Activated gamma-delta T cell treated with Interleukin-2 at 50 U/mL for 16 hours (primary cell): ENCODE results near the gene SCN4B.
"Not testable (repeated sequence)": the region's sequence is repeated elsewhere in the genome, so short reads cannot be mapped to it uniquely, and the experiment has no call there.

Experiments used
- DNase-seq: peaks from one replicate; pipeline ENCODE4 v3.0.0-alpha.2; 2020

The SCN4B gene

GRCh38 chr11:118152552-118153471 is at the start of gene SCN4B:
TSS of gene SCN4B (minus strand) at chr11:118152823. CDS start at chr11:118152673, 150 bp downstream.
- no peak for DNase-seq

DNA sequence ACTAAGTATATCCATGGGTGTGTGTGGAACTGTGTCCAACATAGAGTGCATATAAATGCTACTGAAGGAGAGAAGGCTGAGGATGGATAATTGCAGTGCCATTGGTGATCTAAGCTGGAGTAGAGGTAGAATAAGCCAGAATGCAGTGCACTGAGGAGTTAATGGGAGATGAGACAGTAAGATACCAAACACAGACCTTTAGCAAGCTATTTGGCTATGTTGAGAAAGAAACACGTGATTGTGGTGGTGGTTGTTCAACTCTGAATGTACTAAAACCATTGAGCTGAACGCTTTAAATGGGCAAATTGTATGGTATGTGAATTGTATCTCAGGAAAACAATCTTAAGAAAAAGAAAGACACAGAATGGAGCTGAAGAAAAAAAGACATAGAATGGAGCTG is 49.3 kb upstream of the SCN4B start:
- DNase-seq: no peak

DNA sequence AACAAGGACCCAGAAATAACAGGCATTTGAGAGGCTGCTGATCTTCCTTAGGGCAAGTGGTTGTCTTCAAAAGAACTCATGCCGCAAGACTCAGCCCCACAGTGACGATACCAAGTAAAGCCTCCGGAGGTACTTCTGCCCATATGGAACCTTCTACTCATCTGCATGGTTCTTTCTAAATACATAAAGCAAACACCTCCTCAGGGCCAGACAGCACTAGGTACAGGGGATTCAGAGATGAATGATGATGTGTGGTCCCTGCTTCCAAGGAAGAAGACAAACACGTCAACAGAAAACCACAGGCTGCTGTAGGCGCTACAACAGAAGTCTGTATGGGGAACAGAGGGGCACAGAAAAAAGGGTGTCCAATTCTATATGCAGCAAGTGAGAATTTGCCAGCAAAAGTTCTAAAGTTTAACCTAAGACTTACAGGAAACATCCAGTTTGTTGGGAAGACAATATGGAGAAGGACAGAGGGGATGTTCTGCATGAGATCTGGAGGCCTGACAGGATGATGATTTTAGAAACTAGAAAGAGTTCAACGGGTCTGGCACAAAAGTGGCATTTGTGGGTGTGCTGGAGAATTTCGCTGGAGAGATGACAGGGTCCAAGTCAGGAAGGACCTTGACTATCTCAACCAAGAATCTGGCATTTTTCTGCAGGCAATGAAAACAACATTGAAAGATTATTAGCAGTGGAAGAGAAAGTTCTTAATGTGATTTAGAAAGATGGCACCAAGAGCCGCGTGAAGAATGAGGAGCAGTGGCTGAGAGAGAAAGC is 48.5 kb upstream of the SCN4B start:
- peak; percentile 34 for DNase-seq

DNA sequence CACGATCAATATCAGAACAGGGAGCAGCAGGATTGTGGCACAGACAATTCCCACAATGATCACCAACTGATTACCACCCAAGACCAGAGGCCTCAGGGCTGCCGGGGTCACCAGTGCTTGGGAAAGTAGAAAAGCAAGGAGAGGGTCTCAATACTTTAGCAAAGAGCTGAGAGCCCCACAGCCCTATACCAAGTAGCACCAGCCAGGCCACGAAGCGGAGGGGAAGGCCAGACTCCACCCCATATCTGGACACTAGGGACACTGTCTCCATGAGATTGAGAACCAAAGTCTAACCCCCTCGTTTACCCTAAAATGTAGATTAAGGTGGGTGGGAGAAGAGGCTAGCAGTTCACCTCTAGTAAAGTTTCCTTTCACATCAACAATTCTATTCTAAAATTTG is 47.9 kb upstream of the SCN4B start:
- DNase-seq: no peak

DNA sequence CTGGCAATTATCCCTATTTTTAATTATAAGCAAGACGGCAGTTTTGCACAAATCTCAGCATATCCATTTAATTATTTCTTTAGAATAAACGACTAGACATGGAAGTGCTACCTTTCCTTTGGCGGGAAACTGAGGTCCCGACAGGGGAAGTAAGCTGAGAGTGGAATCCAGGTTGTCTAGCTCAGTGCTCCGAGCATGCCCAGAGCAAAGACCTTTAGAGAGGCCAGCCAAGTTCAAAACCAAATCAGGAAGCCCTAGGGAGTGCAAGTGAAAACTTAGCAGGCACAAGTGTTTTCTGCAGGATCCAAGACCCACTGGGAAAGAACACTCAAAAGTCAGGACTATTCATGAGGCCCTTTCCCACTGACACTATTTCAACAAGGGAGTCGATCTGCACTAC is 46.5 kb upstream of the SCN4B start:
- DNase-seq: no peak

DNA sequence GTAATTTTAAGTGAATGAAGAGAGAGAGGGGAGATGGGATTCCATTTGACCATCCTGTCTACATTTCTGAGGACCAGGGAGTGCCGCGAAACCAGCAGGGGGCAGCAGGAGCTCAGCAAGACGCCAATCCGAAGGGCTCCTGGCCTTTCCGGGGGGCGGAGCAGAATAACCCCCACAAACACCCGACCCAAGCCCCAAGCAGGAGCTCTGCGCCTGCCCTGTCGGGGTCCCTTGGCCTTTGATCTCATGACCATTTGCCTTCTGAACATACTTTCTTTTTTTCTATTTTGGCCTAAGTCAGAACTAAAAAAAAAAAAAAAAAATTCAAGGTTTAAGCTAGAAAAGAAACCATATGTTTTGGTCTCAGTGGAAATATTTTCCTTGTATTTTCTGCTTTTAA is 45.7 kb upstream of the SCN4B start:
- peak; percentile 83 for DNase-seq

GRCh38 chr11:118194835-118195627 is 42.4 kb upstream of the SCN4B start:
- no peak for DNase-seq

- DNase-seq: no peak
Observed at GRCh38 chr11:118193910-118194566, 41.4 kb upstream of the SCN4B start.

DNA sequence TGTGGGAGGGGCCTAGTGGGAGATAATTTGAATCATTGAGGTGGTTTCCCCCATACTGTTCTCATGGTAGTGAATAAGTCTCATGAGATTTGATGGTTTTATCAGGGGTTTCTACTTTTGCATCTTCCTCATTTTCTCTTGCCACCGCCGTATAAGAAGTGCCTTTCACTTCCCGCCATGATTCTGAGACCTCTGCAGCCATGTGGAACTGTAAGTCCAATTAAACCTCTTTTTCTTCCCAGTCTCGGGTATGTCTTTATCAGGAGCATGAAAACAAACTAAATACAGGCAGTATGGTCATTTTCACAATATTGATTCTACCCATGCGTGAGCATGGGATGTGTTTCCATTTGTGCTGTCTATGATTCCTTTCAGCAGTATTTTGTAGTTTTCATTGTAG is 40.2 kb upstream of the SCN4B start:
- DNase-seq: not testable (repeated sequence)

DNA sequence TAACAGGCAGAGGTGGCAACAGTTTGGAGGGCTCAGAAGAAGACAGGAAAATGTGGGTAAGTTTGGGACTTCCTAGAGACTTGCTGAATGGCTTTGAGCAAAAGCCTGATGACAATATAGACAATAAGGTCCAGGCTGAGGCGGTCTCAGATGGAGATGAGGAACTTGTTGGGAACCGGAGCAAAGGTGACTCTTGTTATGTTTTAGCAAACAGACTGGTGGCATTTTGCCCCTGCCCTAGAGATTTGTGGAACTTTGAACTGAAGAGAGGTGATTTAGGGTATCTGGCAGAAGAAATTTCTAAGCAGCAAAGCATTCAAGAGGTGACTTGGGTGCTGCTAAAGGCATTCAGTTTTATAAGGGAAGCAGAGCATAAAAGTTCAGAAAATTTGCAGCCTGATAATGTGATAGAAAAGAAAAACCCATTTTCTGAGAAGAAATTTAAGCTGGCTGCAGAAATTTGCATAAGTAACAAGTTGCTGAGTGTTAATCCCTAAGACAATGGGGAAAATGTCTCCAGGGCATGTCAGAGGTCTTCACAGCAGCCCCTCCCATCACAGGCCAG is 38.4 kb upstream of the SCN4B start:
- not testable (repeated sequence) for DNase-seq

DNA sequence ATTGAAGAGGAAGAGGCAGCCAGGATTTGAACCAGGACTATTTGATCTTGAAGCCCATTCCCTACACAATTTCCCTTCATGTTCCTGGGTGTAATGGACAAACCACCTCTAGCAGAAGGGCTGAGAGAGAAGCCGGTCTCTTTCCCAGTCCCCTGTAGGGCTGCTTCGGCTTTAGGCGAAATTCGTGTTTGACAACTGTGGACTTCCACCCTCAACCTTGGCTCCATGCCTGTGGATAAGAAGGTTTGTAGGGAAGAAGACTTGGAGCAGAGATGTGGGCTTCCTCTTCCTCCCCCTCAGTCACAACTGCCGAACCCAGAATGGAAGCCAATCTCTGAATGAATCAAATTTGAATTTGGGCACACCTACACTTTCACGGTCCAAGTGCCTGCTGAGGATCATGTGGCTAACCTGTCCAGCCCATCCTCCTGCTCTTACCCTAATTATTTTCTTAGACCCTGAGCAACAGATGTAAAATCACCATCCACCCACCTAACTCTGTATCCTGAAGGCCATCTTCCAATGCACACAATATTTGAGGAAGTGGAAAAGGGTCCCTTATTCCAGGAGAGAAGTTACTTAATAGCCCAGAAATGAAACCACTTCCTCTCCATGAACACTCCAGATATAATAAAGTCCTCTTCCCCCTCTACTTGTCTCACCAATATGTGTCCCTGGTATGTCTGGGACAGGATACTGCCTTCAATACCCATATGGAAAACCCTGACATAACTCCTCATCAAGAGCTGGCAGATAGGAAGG is 33.9 kb upstream of the SCN4B start:
- no peak for DNase-seq

- no peak for DNase-seq
Observed at GRCh38 chr11:118184784-118185579, 32.4 kb upstream of the SCN4B start.

- not testable (repeated sequence) for DNase-seq
Observed at GRCh38 chr11:118183691-118184090, 31.1 kb upstream of the SCN4B start.

DNA sequence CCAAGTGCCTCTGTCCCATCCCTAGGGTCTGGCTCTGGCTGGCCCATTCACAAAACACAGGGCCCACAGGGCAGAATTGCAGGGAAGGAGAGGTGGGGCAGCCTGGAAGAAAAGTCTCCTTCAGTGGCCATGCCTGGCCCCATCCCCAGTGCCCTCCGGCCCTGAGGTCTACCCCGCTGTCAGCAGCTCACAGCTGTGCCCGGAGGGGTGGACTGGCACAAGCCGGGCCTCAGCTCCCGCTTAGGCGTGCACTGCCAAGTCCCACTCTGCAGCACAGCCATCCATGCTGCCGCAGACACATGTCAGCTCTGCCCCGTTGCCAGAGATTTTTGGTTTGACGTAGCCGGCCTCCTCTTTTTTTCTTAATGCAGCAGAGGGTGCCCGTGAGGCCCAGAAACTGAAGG is 27.7 kb upstream of the SCN4B start:
- no peak for DNase-seq

DNA sequence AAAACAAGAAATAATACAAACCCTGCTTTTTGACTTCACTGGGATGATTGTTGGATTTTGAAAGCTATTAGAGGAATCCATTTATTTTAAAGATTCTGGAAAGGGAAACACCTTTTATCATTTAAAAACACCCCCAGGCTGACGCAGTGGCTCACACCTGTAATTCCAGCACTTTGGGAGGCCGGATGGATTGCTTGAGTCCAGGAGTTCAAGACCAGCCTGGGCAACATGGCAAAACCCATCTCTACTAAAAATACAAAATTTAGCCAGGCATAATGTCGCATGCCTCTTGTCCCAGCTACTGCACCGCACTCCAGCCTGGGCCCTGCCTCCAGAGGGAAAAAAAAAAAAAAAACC is 24.1 kb upstream of the SCN4B start:
- no peak for DNase-seq

DNA sequence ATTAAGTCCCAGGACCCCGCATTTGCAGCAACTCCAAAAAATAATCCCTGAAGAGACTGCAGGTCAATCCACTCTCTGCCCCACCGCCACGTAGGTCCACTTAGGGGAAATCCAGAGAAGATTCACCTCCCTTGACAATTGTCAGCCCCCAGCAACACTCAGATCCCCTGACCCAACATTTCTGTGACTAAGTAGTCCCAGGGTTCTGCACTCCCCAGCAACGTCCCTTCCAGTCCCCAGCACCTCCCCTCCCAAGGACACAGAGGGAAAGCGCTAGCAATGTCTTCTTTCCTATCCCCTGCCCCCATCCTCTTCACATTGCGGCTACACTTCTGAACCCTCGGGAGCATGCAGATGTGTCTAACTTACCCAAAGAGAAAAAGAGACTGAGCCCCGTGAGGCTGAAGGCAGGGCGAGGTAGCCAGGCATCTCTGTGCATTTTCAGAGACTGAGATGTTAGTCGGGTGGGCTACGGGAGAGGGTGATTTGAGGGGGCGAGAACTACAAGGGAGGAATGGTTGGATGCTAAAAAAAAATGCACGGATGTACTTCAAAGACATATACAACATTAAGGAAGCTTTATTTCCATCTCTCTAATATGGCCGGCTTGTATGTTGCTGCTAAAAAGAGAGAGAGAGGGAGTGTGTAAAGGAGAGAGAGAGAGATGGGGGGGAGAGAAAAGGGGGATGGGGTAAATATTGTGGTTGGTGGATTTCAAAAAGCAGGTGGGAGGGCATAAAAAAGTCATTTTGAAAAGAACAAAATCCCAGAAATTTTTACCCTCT is 23.6 kb upstream of the SCN4B start, which contains the start of gene SCN2B:
Gene SCN2B, minus strand, starts transcription at position 647 of the 785 bp plus-strand sequence. Its CDS starts 208 bp downstream, at position 439.
- no peak for DNase-seq

DNA sequence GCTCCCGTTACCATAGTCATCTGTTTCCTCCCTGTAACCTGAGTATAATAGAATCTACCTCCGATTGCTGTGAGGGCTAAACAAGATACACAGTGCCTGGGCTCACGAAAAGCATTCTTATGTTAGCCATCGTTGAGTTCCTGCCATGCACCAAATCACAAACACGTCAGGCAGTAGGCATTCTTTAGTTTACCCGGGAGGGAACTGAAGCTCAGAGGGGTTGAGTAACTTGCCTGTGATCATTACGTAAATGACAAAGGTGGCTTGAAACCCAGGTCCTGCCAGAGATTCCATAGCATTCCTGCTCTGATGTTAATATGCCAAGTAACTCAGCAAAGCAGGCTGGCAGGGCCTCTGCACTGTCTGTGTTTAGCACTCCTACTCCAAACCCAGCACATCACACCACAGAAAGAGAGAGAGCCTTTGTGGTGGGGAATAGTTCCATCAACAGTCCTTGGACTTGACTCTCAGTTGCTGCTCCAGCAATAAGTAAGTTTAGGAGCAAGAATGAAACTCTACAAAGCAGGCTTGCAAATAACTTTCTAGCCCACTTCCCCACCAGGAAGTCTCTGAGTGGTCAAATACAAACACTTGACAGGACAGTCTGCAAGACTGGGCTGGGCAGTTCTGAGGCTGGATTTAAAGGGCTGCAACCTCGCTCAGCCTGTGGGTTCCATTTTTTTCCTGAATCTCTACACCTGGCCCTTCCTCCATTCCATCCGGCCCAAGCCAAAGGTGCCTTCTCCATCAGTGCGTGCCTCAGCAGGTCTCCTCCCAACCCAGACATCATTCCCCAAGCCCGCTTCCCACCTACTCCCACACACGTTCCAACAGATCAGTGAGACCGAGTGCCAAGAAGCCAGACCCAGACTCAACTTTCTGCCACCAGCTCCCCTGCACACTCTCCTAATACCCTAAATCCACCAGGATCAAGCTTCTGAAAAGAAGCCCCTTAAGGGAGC is 22.7 kb upstream of the SCN4B start:
- no peak for DNase-seq

DNA sequence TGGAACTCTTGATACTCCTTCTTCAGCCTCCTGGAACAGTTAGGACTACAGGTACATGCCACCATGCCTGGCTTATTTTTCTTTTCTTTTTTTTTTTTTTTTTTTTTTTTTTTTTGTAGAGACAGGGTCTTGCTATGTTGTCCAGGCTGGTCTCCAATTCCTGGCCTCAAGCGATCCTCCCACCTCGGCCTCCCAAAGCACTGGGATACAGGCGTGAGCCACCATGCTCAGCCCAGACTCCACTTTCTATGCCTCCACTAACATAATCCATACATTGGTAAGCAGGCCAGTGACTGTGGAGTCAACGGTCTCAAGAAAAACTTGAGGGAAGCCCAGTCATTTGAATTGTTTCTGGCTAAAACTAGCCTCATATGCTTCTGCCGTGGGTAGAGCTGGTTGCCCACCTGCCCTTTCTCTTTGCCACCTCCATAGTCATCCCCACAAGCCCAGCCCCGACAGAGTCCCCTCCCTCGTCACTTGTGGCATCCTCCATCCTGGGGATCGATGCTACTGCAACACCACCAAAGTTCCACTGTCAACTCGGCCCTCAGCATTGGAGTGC is 21.5 kb upstream of the SCN4B start:
- DNase-seq: no peak
